Upper lobe of right lung (tissue), 1 donor: ENCODE data around the gene CDR2. TPM values are rescaled to one million over a fixed set of nuclear protein-coding genes. Genes with fewer than 3 reads are reported as not detected.

ENCODE experiments used
- ATAC-seq: fragments of 200-7000 bp; cut with Tn5 transposase; one replicate; pipeline ENCODE4 v1.9.1; 2020; ENCODE audit warnings: mild to moderate bottlenecking, moderate library complexity
- DNase-seq: peaks from one replicate; pipeline ENCODE4 v3.0.0-alpha.2; 2020
- H3K27ac ChIP-seq: fragments of 200-600 bp; one replicate; pipeline ENCODE4 v1.8.0; 2022
- H3K27me3 ChIP-seq: fragments of 200-600 bp; one replicate; pipeline ENCODE4 v1.8.0; 2022; ENCODE audit warnings: mild to moderate bottlenecking
- H3K36me3 ChIP-seq: fragments of 200-600 bp; one replicate; pipeline ENCODE4 v1.8.0; 2022
- H3K4me1 ChIP-seq: fragments of 200-600 bp; one replicate; pipeline ENCODE4 v1.8.0; 2022
- H3K4me3 ChIP-seq: fragments of 200-600 bp; one replicate; pipeline ENCODE4 v1.8.0; 2022; ENCODE audit warnings: mild to moderate bottlenecking
- H3K9me3 ChIP-seq: fragments of 200-600 bp; one replicate; pipeline ENCODE4 v1.8.0; 2022
- intact Hi-C: fragments of 100-400 bp; cut with DNase I; formaldehyde crosslinking; loops from one replicate; pipeline ENCODE4 v1.11.0; 2022
- total RNA-seq: library from RNA; stranded (reverse); fragmentation: NEBNext Ultra II Directional; extraction: Animal tissue kit (Norgen Biotek cat#: 25700); gene quantifications from one replicate; pipeline ENCODE4 v1.2.1, GENCODE V29; 2021
- TF ChIP-seq, protein P1 (sequence below): fragments of 200-600 bp; IDR thresholded peaks from one replicate; pipeline ENCODE4 v1.8.0; 2022; ENCODE audit warnings: antibody characterized with exemption
- donor health status: DM: no; HTN: yes; CAD: no; lungs with severe emphysema.

Gene CDR2
- total RNA-seq, 1 donor from 2014 or later = 25.2 TPM

DNA sequence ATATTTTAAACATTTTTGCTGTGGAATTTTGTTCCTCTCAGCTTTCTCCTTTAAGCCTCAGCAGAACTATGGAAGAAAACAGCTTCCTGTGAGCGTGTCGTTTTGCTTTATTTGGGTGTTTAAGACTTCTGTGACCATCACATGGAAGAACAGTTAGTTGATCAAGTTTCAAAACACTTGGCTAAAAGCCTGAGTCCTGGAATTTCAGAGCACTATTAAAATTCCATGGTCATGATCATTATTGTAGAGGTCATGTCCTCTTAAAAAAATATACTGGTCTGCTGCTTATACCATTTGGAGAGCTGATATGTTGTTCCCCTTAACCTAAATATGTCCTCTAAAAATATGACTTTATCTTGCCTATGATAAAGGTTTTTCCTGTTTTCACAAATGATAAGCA, 12.6 kb upstream of the CDR2 start:
- Histone ChIP-seq H3K27ac (peak overlapping the region; percentile 32), H3K4me1 (no peaks in the 10 kb centered on the region), H3K9me3 (no peaks in the 10 kb centered on the region), H3K36me3 (no peaks in the 10 kb centered on the region), H3K27me3 (no peaks in the 10 kb centered on the region), H3K4me3 (no peak overlapping the region)
- intact Hi-C loops = no loop called here
- no peak for DNase-seq
- TF ChIP-seq, protein P1, sequence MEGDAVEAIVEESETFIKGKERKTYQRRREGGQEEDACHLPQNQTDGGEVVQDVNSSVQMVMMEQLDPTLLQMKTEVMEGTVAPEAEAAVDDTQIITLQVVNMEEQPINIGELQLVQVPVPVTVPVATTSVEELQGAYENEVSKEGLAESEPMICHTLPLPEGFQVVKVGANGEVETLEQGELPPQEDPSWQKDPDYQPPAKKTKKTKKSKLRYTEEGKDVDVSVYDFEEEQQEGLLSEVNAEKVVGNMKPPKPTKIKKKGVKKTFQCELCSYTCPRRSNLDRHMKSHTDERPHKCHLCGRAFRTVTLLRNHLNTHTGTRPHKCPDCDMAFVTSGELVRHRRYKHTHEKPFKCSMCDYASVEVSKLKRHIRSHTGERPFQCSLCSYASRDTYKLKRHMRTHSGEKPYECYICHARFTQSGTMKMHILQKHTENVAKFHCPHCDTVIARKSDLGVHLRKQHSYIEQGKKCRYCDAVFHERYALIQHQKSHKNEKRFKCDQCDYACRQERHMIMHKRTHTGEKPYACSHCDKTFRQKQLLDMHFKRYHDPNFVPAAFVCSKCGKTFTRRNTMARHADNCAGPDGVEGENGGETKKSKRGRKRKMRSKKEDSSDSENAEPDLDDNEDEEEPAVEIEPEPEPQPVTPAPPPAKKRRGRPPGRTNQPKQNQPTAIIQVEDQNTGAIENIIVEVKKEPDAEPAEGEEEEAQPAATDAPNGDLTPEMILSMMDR = no peak
- ATAC-seq = no peak

GRCh38 chr16:22385196-22385595, 10.8 kb upstream of the CDR2 start:
- DNase-seq (no peak), ATAC-seq (no peak)
- H3K27ac ChIP-seq = no peak overlapping the region
- TF ChIP-seq, protein P1 = no peak
- intact Hi-C loops = no loop called here
- no peaks in the 10 kb centered on the region for H3K4me1 ChIP-seq
- no peaks in the 10 kb centered on the region for H3K27me3 ChIP-seq
- no peak overlapping the region for H3K4me3 ChIP-seq
- H3K9me3 ChIP-seq = no peaks in the 10 kb centered on the region
- no peaks in the 10 kb centered on the region for H3K36me3 ChIP-seq

DNA sequence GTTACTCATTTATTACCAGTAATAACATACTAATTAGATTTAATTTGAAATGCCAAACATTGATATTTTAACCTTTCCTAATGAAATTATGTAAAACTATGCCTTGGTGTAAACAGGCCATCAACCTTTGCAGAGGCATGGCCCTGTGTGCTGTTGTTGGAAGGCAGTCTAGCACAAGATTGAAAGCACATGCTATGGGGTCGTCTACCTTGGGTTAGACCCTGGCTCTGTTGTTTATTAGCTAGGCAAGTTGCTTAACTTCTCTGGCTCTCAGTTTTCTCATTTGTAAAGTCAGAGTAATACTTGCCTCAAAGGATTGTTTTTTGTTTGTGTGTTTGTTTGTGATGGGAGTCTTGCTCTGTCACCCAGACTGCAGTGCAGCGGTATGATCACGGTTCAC, 9.4 kb upstream of the CDR2 start:
- no peak overlapping the region for H3K4me3 ChIP-seq
- TF ChIP-seq, protein P1 = no peak
- no peaks in the 10 kb centered on the region for H3K27me3 ChIP-seq
- ATAC-seq = no peak
- no peaks in the 10 kb centered on the region for H3K4me1 ChIP-seq
- no peaks in the 10 kb centered on the region for H3K36me3 ChIP-seq
- no peaks in the 10 kb centered on the region for H3K9me3 ChIP-seq
- intact Hi-C loops = no loop called here
- no peak for DNase-seq
- no peak overlapping the region for H3K27ac ChIP-seq

GRCh38 chr16:22381392-22381791, 7.0 kb upstream of the CDR2 start:
- Histone ChIP-seq H3K36me3 (no peaks in the 10 kb centered on the region), H3K27me3 (no peaks in the 10 kb centered on the region), H3K27ac (no peak overlapping the region), H3K9me3 (no peaks in the 10 kb centered on the region), H3K4me3 (no peak overlapping the region), H3K4me1 (no peaks in the 10 kb centered on the region)
- DNase-seq (no peak), ATAC-seq (no peak)
- TF ChIP-seq, protein P1 = no peak
- intact Hi-C loops = no loop called here

GRCh38 chr16:22380529-22380928, 6.1 kb upstream of the CDR2 start:
- no peaks in the 10 kb centered on the region for H3K9me3 ChIP-seq
- no peak for DNase-seq
- no peak overlapping the region for H3K27ac ChIP-seq
- intact Hi-C loops = no loop called here
- TF ChIP-seq, protein P1 = no peak
- H3K4me3 ChIP-seq = no peak overlapping the region
- no peaks in the 10 kb centered on the region for H3K27me3 ChIP-seq
- ATAC-seq = no peak
- H3K4me1 ChIP-seq = peaks cover 2% of the 10 kb centered on the region
- no peaks in the 10 kb centered on the region for H3K36me3 ChIP-seq

- intact Hi-C loops = no loop called here
- Histone ChIP-seq H3K4me1 (peaks cover 7% of the 10 kb centered on the region), H3K27ac (no peak overlapping the region), H3K9me3 (no peaks in the 10 kb centered on the region), H3K36me3 (no peaks in the 10 kb centered on the region), H3K4me3 (no peak overlapping the region), H3K27me3 (no peaks in the 10 kb centered on the region)
- DNase-seq (no peak), ATAC-seq (no peak)
- TF ChIP-seq, protein P1 = no peak
Measured at GRCh38 chr16:22379656-22380055, 5.2 kb upstream of the CDR2 start.
